Erythroblast (primary cell): ENCODE results near the gene MUC12.

Experiments used
- GATA1 ChIP-seq: IDR thresholded peaks from 2 replicates; pipeline ENCODE4 v1.6.1; 2011; ENCODE audit warnings: low read depth, mild to moderate bottlenecking, control low read depth, low read length, moderate library complexity
- POLR2A ChIP-seq: IDR thresholded peaks from 2 replicates; pipeline ENCODE4 v1.6.1; 2011; ENCODE audit warnings: mild to moderate bottlenecking, low read length

- TF ChIP-seq POLR2A = no peak
- TF ChIP-seq GATA1 = no peak
Observed at GRCh38 chr7:101018271-101019167, 49.2 kb downstream of the MUC12 start.
